NCI-H1105 (cell line): ENCODE results near the gene SLC5A5.

Source experiments
- DNase-seq: peaks from one replicate; lab custom pipeline; 2025; lab: John Stamatoyannopoulos, UW

SLC5A5 gene

GRCh38 chr19:17871878-17872250, at the start of gene SLC5A5:
TSS of gene SLC5A5 (plus strand) at chr19:17871945. CDS start at chr19:17872320, 375 bp downstream.
- no peak for DNase-seq

GRCh38 chr19:17824339-17824738, 47.4 kb upstream of the SLC5A5 start:
- DNase-seq: no peak

GRCh38 chr19:17826508-17827056, 45.2 kb upstream of the SLC5A5 start:
- DNase-seq: no peak

- peak; percentile 77 for DNase-seq
Observed at GRCh38 chr19:17829855-17830566, 41.7 kb upstream of the SLC5A5 start.

- peak; percentile 90 for DNase-seq
Observed at GRCh38 chr19:17830567-17831418, 41.0 kb upstream of the SLC5A5 start.

GRCh38 chr19:17831419-17831888, 40.3 kb upstream of the SLC5A5 start:
- peak; percentile 6 for DNase-seq

GRCh38 chr19:17832443-17833208, 39.1 kb upstream of the SLC5A5 start:
- no peak for DNase-seq

GRCh38 chr19:17834350-17835181, 37.2 kb upstream of the SLC5A5 start:
- DNase-seq: no peak

GRCh38 chr19:17835182-17836006, 36.4 kb upstream of the SLC5A5 start:
- DNase-seq: no peak

- no peak for DNase-seq
Observed at GRCh38 chr19:17836530-17836929, 35.2 kb upstream of the SLC5A5 start.

GRCh38 chr19:17837972-17838371, 33.8 kb upstream of the SLC5A5 start:
- no peak for DNase-seq

- DNase-seq: no peak
Observed at GRCh38 chr19:17840019-17840418, 31.7 kb upstream of the SLC5A5 start.

- no peak for DNase-seq
Observed at GRCh38 chr19:17841371-17841809, 30.4 kb upstream of the SLC5A5 start.

GRCh38 chr19:17841810-17842662, 29.7 kb upstream of the SLC5A5 start:
- peak; percentile 96 for DNase-seq

GRCh38 chr19:17842663-17843291, 29.0 kb upstream of the SLC5A5 start:
- DNase-seq: no peak

- DNase-seq: no peak
Observed at GRCh38 chr19:17843292-17843827, 28.4 kb upstream of the SLC5A5 start.

- DNase-seq: no peak
Observed at GRCh38 chr19:17843908-17844490, 27.7 kb upstream of the SLC5A5 start.

- DNase-seq: no peak
Observed at GRCh38 chr19:17846146-17846545, 25.6 kb upstream of the SLC5A5 start.
